ENCODE measurements around the gene MYO9B. TPM values are rescaled to one million over a fixed set of nuclear protein-coding genes. Genes with fewer than 3 reads are reported as not detected.

The MYO9B gene
- total and polyA plus RNA-seq, 9 of the 15 experiments (the other 6 are each of a cell fraction or from before 2014, with no cell fraction given): 2.4 to 77.6 (median 23.0) TPM

DNA sequence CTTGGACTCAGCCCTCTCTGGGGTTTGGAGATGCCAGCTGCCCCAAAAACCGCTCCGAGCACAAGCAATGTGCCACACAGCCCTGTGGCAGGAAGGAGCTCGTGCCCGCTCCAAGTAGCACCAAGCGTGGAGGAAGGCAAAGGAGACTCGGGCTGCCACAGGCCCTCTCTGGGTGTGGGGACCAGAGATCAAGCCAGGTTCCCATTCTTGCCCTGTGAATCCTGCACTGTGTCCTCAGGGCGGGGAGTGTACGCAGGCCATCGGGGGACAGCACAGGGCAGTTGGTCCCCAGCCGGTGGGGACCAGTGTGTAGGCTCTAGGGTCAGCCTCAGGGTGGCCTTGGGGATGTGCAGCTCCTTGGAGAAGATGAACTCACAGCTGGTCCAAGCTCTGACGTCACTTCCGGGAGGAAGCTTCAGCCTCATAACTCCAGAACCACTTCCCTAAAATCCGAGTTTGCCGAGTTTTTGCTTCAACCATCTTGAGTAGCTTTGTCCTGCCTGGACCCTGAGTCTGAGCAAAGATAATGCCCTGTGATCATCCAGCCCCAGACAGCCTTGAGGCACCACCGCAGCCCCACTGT lies 39.6 kb upstream of the MYO9B start (continued):
- TF ChIP-seq, protein P1, sequence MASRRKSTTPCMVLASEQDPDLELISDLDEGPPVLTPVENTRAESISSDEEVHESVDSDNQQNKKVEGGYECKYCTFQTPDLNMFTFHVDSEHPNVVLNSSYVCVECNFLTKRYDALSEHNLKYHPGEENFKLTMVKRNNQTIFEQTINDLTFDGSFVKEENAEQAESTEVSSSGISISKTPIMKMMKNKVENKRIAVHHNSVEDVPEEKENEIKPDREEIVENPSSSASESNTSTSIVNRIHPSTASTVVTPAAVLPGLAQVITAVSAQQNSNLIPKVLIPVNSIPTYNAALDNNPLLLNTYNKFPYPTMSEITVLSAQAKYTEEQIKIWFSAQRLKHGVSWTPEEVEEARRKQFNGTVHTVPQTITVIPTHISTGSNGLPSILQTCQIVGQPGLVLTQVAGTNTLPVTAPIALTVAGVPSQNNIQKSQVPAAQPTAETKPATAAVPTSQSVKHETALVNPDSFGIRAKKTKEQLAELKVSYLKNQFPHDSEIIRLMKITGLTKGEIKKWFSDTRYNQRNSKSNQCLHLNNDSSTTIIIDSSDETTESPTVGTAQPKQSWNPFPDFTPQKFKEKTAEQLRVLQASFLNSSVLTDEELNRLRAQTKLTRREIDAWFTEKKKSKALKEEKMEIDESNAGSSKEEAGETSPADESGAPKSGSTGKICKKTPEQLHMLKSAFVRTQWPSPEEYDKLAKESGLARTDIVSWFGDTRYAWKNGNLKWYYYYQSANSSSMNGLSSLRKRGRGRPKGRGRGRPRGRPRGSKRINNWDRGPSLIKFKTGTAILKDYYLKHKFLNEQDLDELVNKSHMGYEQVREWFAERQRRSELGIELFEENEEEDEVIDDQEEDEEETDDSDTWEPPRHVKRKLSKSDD (conservative IDR thresholded peaks at IDR 0.05; ENCODE audit: low read length): no peak
- TF ChIP-seq, protein P2, sequence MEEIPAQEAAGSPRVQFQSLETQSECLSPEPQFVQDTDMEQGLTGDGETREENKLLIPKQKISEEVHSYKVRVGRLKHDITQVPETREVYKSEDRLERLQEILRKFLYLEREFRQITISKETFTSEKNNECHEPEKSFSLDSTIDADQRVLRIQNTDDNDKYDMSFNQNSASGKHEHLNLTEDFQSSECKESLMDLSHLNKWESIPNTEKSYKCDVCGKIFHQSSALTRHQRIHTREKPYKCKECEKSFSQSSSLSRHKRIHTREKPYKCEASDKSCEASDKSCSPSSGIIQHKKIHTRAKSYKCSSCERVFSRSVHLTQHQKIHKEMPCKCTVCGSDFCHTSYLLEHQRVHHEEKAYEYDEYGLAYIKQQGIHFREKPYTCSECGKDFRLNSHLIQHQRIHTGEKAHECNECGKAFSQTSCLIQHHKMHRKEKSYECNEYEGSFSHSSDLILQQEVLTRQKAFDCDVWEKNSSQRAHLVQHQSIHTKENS (CRISPR knock-in tag; IDR thresholded peaks at IDR 0.05): no peak
- TF ChIP-seq PTTG1 (tag; IDR thresholded peaks at IDR 0.05; ENCODE audit: low read depth): no peak
- no peak for TF ChIP-seq WHSC1 (IDR thresholded peaks at IDR 0.05; ENCODE audit: low read length)
- TF ChIP-seq L3MBTL2 (IDR thresholded peaks at IDR 0.05): no peak
- TF ChIP-seq, protein P3, sequence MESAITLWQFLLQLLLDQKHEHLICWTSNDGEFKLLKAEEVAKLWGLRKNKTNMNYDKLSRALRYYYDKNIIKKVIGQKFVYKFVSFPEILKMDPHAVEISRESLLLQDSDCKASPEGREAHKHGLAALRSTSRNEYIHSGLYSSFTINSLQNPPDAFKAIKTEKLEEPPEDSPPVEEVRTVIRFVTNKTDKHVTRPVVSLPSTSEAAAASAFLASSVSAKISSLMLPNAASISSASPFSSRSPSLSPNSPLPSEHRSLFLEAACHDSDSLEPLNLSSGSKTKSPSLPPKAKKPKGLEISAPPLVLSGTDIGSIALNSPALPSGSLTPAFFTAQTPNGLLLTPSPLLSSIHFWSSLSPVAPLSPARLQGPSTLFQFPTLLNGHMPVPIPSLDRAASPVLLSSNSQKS (CRISPR knock-in tag; IDR thresholded peaks at IDR 0.05): no peak
- TF ChIP-seq ZNF41 (CRISPR knock-in tag; conservative IDR thresholded peaks at IDR 0.05): no peak
- no peak for TF ChIP-seq SIN3A (IDR thresholded peaks at IDR 0.05; ENCODE audit: borderline replicate concordance in 2 of 2, control insufficient read depth in 1 of 2, low read depth in 2 of 2, low read length in 2 of 2)
- TF ChIP-seq, protein P4, sequence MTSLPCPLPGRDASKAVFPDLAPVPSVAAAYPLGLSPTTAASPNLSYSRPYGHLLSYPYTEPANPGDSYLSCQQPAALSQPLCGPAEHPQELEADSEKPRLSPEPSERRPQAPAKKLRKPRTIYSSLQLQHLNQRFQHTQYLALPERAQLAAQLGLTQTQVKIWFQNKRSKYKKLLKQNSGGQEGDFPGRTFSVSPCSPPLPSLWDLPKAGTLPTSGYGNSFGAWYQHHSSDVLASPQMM (CRISPR knock-in tag; IDR thresholded peaks at IDR 0.05): no peak
- TF ChIP-seq CREM (IDR thresholded peaks at IDR 0.05; ENCODE audit: low read depth): peak; percentile 92
- no peak for TF ChIP-seq RNF2 (IDR thresholded peaks at IDR 0.05)
- TF ChIP-seq BRD4 (IDR thresholded peaks at IDR 0.05): no peak
- TF ChIP-seq, protein P5, sequence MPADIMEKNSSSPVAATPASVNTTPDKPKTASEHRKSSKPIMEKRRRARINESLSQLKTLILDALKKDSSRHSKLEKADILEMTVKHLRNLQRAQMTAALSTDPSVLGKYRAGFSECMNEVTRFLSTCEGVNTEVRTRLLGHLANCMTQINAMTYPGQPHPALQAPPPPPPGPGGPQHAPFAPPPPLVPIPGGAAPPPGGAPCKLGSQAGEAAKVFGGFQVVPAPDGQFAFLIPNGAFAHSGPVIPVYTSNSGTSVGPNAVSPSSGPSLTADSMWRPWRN (IDR thresholded peaks at IDR 0.05; ENCODE audit: low read depth): no peak
- TF ChIP-seq, protein P6, sequence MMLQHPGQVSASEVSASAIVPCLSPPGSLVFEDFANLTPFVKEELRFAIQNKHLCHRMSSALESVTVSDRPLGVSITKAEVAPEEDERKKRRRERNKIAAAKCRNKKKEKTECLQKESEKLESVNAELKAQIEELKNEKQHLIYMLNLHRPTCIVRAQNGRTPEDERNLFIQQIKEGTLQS (IDR thresholded peaks at IDR 0.05): peak; percentile 73
- TF ChIP-seq, protein P6 (CRISPR knock-in tag; conservative IDR thresholded peaks at IDR 0.05): no peak
- TF ChIP-seq FOS (IDR thresholded peaks at IDR 0.05; ENCODE audit: extremely low read depth, insufficient read length): no peak
- peak; percentile 83; the same call in 1 of the 2 replicates for TF ChIP-seq ATF7 (IDR thresholded peaks at IDR 0.05)
- TF ChIP-seq ELF2 (CRISPR knock-in tag; IDR thresholded peaks at IDR 0.05): no peak
- TF ChIP-seq ZNF121 (CRISPR knock-in tag; conservative IDR thresholded peaks at IDR 0.05): no peak
- TF ChIP-seq ZBTB1 (CRISPR knock-in tag; IDR thresholded peaks at IDR 0.05; ENCODE audit: borderline replicate concordance, low read depth): no peak
- TF ChIP-seq, protein P7, sequence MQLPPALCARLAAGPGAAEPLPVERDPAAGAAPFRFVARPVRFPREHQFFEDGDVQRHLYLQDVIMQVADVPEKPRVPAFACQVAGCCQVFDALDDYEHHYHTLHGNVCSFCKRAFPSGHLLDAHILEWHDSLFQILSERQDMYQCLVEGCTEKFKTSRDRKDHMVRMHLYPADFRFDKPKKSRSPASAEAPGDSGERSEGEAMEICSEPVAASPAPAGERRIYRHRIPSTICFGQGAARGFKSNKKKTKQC (CRISPR knock-in tag; IDR thresholded peaks at IDR 0.05): no peak
- peak; percentile 90 for TF ChIP-seq GABPB1 (CRISPR knock-in tag; IDR thresholded peaks at IDR 0.05)
- no peak for TF ChIP-seq SMAD2 (IDR thresholded peaks at IDR 0.05; ENCODE audit: low read depth, low read length)
